NT2/D1 (cell line): Measurements from ENCODE around the gene ATXN10.

Source experiments
- DNase-seq: peaks from one replicate; pipeline ENCODE4 v3.0.0-alpha.2; 2011; ENCODE audit warnings: low read depth, low spot score
- H3K27me3 ChIP-seq: 2 replicates; pipeline ENCODE4 v1.6.0; 2011; ENCODE audit warnings: mild to moderate bottlenecking; ENCODE audit not compliant: insufficient read length, insufficient read depth
- H3K36me3 ChIP-seq: 2 replicates; pipeline ENCODE4 v1.6.1; 2011; ENCODE audit warnings: mild to moderate bottlenecking, low read length, mixed read lengths; ENCODE audit not compliant: insufficient read depth, insufficient read length
- H3K4me1 ChIP-seq: 2 replicates; pipeline ENCODE4 v1.5.1; 2011; ENCODE audit not compliant: insufficient read depth, insufficient read length
- H3K4me3 ChIP-seq: 2 replicates; pipeline ENCODE4 v1.5.1; 2011; ENCODE audit warnings: low read depth; ENCODE audit not compliant: insufficient read length
- H3K9ac ChIP-seq: 2 replicates; pipeline ENCODE4 v1.6.0; 2011; ENCODE audit warnings: low read depth; ENCODE audit not compliant: insufficient read length
- H3K9me3 ChIP-seq: 2 replicates; pipeline ENCODE4 v1.5.1; 2011; ENCODE audit warnings: mild to moderate bottlenecking, low read length; ENCODE audit not compliant: insufficient read depth
- SUZ12 ChIP-seq: IDR thresholded peaks from 2 replicates; pipeline ENCODE4 v1.6.1; 2011; ENCODE audit not compliant: insufficient read length, insufficient read depth; ENCODE audit errors: extremely low read depth
- YY1 ChIP-seq: IDR thresholded peaks from 2 replicates; pipeline ENCODE4 v1.6.1; 2011; ENCODE audit not compliant: insufficient read length, insufficient read depth
- ZNF274 ChIP-seq: IDR thresholded peaks from 2 replicates; pipeline ENCODE4 v1.6.1; 2011; ENCODE audit warnings: mild to moderate bottlenecking, low read depth, low read length

Gene ATXN10

DNA sequence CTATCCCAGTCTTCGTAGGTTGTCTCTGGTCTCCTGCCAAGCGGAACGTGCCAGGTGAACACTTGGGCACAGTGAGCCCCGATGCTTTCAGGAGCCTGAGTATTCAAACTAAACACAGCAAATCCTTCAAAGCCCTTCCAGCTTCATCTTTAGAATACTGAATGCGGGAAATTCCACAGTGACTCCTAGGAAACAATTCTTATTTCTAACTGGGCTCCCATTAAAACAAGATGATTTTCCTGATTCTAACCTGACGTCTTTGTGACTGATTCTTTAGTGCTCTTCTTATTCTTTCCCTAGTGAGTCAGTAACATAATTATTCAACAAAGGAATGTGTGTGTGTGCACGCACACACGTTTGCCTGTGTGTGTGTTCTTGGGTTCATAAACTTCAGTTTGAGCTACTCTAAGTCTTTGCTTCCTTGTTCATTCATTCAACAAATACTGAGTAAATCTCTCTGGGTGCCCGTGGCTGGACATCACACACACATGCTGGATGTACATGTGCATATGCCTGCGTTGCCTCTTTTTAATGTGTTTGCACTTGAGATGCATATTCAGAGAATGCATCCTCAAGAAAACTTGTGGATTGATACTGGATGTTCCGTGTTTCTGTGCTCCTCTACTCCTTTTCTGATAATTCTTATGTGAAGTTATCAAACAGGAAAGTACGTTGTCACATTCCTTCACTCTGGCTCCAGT is 170.8 kb downstream of the ATXN10 start:
- Histone ChIP-seq H3K9ac (no peak overlapping the region), H3K4me3 (no peak overlapping the region), H3K9me3 (no peaks in the 10 kb centered on the region), H3K27me3 (no peaks in the 10 kb centered on the region), H3K4me1 (no peaks in the 10 kb centered on the region), H3K36me3 (peaks cover 18% of the 10 kb centered on the region)
- DNase-seq = no peak
- TF ChIP-seq YY1 (no peak), SUZ12 (no peak), ZNF274 (no peak)

DNA sequence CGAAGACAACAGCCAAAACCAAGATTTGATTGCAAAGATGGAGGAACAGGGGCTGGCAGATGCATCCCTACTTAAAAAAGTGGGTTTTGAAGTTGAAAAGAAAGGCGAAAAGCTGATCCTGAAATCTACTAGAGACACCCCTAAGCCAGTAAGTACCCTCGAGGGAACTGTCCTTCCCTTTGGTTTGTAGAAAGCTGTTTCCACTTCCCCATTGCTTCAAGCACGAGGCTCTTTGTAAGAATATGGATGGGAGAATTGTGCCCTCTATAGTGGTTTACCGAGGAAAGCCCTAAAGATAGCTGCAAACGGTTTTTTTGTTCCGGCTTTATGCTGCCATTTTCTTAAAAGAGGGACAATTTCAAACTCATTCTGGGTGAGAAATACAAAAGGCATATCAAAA is 171.4 kb downstream of the ATXN10 start:
- DNase-seq = no peak
- H3K4me1 ChIP-seq = no peaks in the 10 kb centered on the region
- H3K4me3 ChIP-seq = no peak overlapping the region
- no peak overlapping the region for H3K9ac ChIP-seq
- no peaks in the 10 kb centered on the region for H3K9me3 ChIP-seq
- peaks cover 18% of the 10 kb centered on the region for H3K36me3 ChIP-seq
- TF ChIP-seq SUZ12 (no peak), YY1 (no peak), ZNF274 (no peak)
- no peaks in the 10 kb centered on the region for H3K27me3 ChIP-seq

GRCh38 chr22:45843986-45844385 is 172.4 kb downstream of the ATXN10 start:
- Histone ChIP-seq H3K4me1 (no peaks in the 10 kb centered on the region), H3K36me3 (peaks cover 18% of the 10 kb centered on the region), H3K9me3 (no peaks in the 10 kb centered on the region), H3K4me3 (no peak overlapping the region), H3K9ac (no peak overlapping the region), H3K27me3 (no peaks in the 10 kb centered on the region)
- DNase-seq = no peak
- no peak for TF ChIP-seq ZNF274
- no peak for TF ChIP-seq SUZ12
- TF ChIP-seq YY1 = no peak

- Histone ChIP-seq H3K4me1 (no peaks in the 10 kb centered on the region), H3K9ac (no peak overlapping the region), H3K4me3 (no peak overlapping the region), H3K27me3 (no peaks in the 10 kb centered on the region), H3K36me3 (peaks cover 18% of the 10 kb centered on the region), H3K9me3 (no peaks in the 10 kb centered on the region)
- DNase-seq = peak; percentile 35
- TF ChIP-seq SUZ12 = no peak
Observed at GRCh38 chr22:45845076-45845487, 173.4 kb downstream of the ATXN10 start.

DNA sequence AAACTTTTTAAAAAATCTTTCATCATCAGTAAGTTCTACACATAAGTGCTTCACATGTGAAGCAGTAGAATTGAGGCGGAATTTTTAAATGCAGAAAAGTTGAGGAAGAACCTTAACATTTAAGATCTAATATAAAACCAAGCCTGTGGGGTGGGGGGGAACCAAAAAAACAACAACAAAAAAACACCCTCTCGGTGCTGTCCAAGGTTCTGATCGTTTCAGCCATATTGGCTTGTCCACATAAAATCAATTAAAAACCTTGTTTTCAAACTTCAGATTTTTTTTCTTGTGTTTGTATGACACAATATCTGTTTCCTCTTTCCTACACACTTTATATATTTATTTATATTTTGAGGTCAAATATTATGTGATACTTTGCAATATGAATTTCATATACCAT is 175.3 kb downstream of the ATXN10 start:
- Histone ChIP-seq H3K27me3 (no peaks in the 10 kb centered on the region), H3K36me3 (peaks cover 14% of the 10 kb centered on the region), H3K4me1 (no peaks in the 10 kb centered on the region), H3K9me3 (no peaks in the 10 kb centered on the region; the same call in 1 of the 2 replicates), H3K4me3 (no peak overlapping the region), H3K9ac (no peak overlapping the region)
- TF ChIP-seq ZNF274 (no peak), SUZ12 (no peak), YY1 (no peak)
- no peak for DNase-seq

DNA sequence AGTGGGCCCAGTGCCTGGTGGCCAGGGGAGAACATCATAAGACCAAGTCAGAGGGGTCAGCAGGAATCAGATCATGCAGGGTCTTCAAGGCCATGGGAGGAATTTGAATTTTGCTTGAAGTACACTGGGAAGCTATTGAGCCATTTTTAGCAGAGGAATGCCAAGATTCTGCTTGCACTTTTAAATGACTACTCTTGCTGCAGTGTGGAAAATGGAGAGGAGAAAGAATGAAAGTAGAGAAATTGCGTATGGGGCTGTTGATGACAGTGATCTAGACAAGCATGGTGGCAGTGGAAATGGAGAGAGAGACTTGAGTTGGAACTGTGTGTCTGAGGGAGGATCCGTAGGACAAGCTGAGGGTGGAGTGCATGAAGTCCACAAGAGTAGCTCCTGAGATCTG is 177.3 kb downstream of the ATXN10 start:
- no peak for TF ChIP-seq YY1
- no peak for TF ChIP-seq ZNF274
- TF ChIP-seq SUZ12 = no peak
- Histone ChIP-seq H3K9ac (no peak overlapping the region), H3K36me3 (peaks cover 17% of the 10 kb centered on the region), H3K27me3 (no peaks in the 10 kb centered on the region), H3K4me3 (no peak overlapping the region), H3K4me1 (no peaks in the 10 kb centered on the region), H3K9me3 (peaks cover 8% of the 10 kb centered on the region; the same call in 1 of the 2 replicates)
- no peak for DNase-seq

DNA sequence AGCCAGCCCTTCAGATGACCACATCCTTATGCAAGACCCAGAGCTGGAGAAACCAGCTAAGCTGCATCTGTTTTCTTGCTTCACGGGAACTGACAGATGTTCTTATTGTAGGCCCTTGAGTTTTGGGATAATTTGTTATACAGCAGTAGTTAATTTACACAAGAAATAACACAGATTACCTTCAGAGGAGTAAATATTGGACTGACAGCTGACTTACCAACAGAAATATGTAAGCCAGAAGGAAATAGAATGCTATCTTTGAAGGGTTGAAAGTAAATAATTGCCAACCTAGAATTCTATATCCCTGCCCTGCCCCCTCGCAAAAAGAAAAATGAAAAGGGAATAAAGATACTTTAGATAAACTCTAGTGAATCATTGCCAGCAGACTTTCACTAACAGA is 181.2 kb downstream of the ATXN10 start:
- H3K9ac ChIP-seq = no peak overlapping the region
- H3K27me3 ChIP-seq = no peaks in the 10 kb centered on the region
- no peak for TF ChIP-seq SUZ12
- TF ChIP-seq ZNF274 = no peak
- H3K4me1 ChIP-seq = no peaks in the 10 kb centered on the region
- DNase-seq = no peak
- peaks cover 14% of the 10 kb centered on the region for H3K36me3 ChIP-seq
- H3K9me3 ChIP-seq = peaks cover 8% of the 10 kb centered on the region; the same call in 1 of the 2 replicates
- H3K4me3 ChIP-seq = no peak overlapping the region

GRCh38 chr22:45855961-45856360 is 184.3 kb downstream of the ATXN10 start:
- no peak overlapping the region for H3K4me3 ChIP-seq
- peaks cover 8% of the 10 kb centered on the region; the same call in 1 of the 2 replicates for H3K9me3 ChIP-seq
- no peaks in the 10 kb centered on the region for H3K27me3 ChIP-seq
- no peaks in the 10 kb centered on the region for H3K4me1 ChIP-seq
- H3K9ac ChIP-seq = no peak overlapping the region
- no peak for DNase-seq
- peaks cover 14% of the 10 kb centered on the region for H3K36me3 ChIP-seq
- TF ChIP-seq YY1 = no peak
- no peak for TF ChIP-seq ZNF274
- TF ChIP-seq SUZ12 = no peak
